ENCODE data around the gene GABPB2.

The GABPB2 gene

GRCh38 chr1:151070474-151071276, at the start of gene GABPB2:
Gene GABPB2 (plus strand): TSS chr1:151070761. CDS start chr1:151088190, 17,429 bp downstream.
- H3K4me3 ChIP-seq (ENCODE audit: low read depth, low read length) = peak within 1 kb of the TSS; percentile 68
- peak; percentile 96 for DNase-seq (ENCODE audit: low read depth)
- TF ChIP-seq CTCF (IDR thresholded peaks at IDR 0.05; ENCODE audit: low read depth, low read length, missing control alignments) = peak; percentile 87
- in situ Hi-C loops (cut with HindIII; ENCODE audit: low sequenced_read_pairs) = no loop called here

- peak; percentile 81 for TF ChIP-seq CTCF (IDR thresholded peaks at IDR 0.05; ENCODE audit: low read depth, low read length, missing control alignments)
- H3K4me3 ChIP-seq (ENCODE audit: low read depth, low read length) = no peak overlapping the region
- in situ Hi-C loops (cut with HindIII; ENCODE audit: low sequenced_read_pairs) = no loop called here
- DNase-seq (ENCODE audit: low read depth) = peak; percentile 41
Measured at GRCh38 chr1:151024540-151025146, 45.9 kb upstream of the GABPB2 start.

- in situ Hi-C loops (cut with HindIII; ENCODE audit: low sequenced_read_pairs) = no loop called here
- no peak for TF ChIP-seq CTCF (IDR thresholded peaks at IDR 0.05; ENCODE audit: low read depth, low read length, missing control alignments)
- H3K4me3 ChIP-seq (ENCODE audit: low read depth, low read length) = no peak overlapping the region
- DNase-seq (ENCODE audit: low read depth) = no peak
Measured at GRCh38 chr1:151026460-151026859, 44.1 kb upstream of the GABPB2 start.

GRCh38 chr1:151032164-151032563, 38.4 kb upstream of the GABPB2 start:
- in situ Hi-C loops (cut with HindIII; ENCODE audit: low sequenced_read_pairs) = no loop called here
- no peak overlapping the region for H3K4me3 ChIP-seq (ENCODE audit: low read depth, low read length)
- no peak for DNase-seq (ENCODE audit: low read depth)
- TF ChIP-seq CTCF (IDR thresholded peaks at IDR 0.05; ENCODE audit: low read depth, low read length, missing control alignments) = no peak

GRCh38 chr1:151035167-151035566, 35.4 kb upstream of the GABPB2 start:
- in situ Hi-C loops (cut with HindIII; ENCODE audit: low sequenced_read_pairs) = no loop called here
- DNase-seq (ENCODE audit: low read depth) = no peak
- no peak for TF ChIP-seq CTCF (IDR thresholded peaks at IDR 0.05; ENCODE audit: low read depth, low read length, missing control alignments)
- H3K4me3 ChIP-seq (ENCODE audit: low read depth, low read length) = no peak overlapping the region

- no peak for DNase-seq (ENCODE audit: low read depth)
- TF ChIP-seq CTCF (IDR thresholded peaks at IDR 0.05; ENCODE audit: low read depth, low read length, missing control alignments) = no peak
- H3K4me3 ChIP-seq (ENCODE audit: low read depth, low read length) = no peak within 1 kb of the TSS
- in situ Hi-C loops (cut with HindIII; ENCODE audit: low sequenced_read_pairs) = no loop called here
Measured at GRCh38 chr1:151036356-151036755, 34.2 kb upstream of the GABPB2 start, which contains the start of gene BNIPL. Gene BNIPL (plus strand): TSS chr1:151036586. CDS start chr1:151036726, 140 bp downstream.

All from astrocyte of the cerebellum (primary cell).